IPS-NIHi7 (cell line): ENCODE data around the gene DDX39B.

Source experiments
- DNase-seq: peaks from one replicate; pipeline ENCODE4 v3.0.0; 2012; ENCODE audit warnings: mixed read lengths; ENCODE audit errors: extremely low spot score

Gene DDX39B

DNA sequence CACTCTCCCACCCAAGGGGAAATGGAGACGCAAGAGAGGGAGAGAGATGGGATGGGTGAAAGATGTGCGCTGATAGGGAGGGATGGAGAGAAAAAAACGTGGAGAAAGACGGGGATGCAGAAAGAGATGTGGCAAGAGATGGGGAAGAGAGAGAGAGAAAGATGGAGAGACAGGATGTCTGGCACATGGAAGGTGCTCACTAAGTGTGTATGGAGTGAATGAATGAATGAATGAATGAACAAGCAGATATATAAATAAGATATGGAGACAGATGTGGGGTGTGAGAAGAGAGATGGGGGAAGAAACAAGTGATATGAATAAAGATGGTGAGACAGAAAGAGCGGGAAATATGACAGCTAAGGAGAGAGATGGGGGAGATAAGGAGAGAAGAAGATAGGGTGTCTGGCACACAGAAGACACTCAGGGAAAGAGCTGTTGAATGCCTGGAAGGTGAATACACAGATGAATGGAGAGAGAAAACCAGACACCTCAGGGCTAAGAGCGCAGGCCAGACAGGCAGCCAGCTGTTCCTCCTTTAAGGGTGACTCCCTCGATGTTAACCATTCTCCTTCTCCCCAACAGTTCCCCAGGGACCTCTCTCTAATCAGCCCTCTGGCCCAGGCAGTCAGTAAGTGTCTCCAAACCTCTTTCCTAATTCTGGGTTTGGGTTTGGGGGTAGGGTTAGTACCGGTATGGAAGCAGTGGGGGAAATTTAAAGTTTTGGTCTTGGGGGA is 34.3 kb upstream of the DDX39B start:
- no peak for DNase-seq

DNA sequence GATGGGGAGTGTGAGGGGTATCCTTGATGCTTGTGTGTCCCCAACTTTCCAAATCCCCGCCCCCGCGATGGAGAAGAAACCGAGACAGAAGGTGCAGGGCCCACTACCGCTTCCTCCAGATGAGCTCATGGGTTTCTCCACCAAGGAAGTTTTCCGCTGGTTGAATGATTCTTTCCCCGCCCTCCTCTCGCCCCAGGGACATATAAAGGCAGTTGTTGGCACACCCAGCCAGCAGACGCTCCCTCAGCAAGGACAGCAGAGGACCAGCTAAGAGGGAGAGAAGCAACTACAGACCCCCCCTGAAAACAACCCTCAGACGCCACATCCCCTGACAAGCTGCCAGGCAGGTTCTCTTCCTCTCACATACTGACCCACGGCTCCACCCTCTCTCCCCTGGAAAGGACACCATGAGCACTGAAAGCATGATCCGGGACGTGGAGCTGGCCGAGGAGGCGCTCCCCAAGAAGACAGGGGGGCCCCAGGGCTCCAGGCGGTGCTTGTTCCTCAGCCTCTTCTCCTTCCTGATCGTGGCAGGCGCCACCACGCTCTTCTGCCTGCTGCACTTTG is 33.6 kb upstream of the DDX39B start, which contains the start of gene TNF:
TSS of gene TNF (plus strand) at position 231 of the 567 bp plus-strand sequence. CDS start at position 408, 177 bp downstream.
- no peak for DNase-seq

GRCh38 chr6:31574106-31575061 is 32.6 kb upstream of the DDX39B start:
- DNase-seq: peak; percentile 44

DNA sequence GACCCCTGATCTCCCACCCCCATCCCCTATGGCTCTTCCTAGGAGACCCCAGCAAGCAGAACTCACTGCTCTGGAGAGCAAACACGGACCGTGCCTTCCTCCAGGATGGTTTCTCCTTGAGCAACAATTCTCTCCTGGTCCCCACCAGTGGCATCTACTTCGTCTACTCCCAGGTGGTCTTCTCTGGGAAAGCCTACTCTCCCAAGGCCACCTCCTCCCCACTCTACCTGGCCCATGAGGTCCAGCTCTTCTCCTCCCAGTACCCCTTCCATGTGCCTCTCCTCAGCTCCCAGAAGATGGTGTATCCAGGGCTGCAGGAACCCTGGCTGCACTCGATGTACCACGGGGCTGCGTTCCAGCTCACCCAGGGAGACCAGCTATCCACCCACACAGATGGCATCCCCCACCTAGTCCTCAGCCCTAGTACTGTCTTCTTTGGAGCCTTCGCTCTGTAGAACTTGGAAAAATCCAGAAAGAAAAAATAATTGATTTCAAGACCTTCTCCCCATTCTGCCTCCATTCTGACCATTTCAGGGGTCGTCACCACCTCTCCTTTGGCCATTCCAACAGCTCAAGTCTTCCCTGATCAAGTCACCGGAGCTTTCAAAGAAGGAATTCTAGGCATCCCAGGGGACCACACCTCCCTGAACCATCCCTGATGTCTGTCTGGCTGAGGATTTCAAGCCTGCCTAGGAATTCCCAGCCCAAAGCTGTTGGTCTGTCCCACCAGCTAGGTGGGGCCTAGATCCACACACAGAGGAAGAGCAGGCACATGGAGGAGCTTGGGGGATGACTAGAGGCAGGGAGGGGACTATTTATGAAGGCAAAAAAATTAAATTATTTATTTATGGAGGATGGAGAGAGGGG is 31.7 kb upstream of the DDX39B start:
- no peak for DNase-seq

DNA sequence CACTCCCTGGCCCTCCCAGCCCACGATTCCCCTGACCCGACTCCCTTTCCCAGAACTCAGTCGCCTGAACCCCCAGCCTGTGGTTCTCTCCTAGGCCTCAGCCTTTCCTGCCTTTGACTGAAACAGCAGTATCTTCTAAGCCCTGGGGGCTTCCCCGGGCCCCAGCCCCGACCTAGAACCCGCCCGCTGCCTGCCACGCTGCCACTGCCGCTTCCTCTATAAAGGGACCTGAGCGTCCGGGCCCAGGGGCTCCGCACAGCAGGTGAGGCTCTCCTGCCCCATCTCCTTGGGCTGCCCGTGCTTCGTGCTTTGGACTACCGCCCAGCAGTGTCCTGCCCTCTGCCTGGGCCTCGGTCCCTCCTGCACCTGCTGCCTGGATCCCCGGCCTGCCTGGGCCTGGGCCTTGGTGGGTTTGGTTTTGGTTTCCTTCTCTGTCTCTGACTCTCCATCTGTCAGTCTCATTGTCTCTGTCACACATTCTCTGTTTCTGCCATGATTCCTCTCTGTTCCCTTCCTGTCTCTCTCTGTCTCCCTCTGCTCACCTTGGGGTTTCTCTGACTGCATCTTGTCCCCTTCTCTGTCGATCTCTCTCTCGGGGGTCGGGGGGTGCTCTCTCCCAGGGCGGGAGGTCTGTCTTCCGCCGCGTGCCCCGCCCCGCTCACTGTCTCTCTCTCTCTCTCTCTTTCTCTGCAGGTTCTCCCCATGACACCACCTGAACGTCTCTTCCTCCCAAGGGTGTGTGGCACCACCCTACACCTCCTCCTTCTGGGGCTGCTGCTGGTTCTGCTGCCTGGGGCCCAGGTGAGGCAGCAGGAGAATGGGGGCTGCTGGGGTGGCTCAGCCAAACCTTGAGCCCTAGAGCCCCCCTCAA is 30.5 kb upstream of the DDX39B start, which contains the start of gene LTA:
TSS of gene LTA (plus strand) at position 249 of the 871 bp plus-strand sequence. CDS start at position 703, 454 bp downstream.
- DNase-seq: no peak

DNA sequence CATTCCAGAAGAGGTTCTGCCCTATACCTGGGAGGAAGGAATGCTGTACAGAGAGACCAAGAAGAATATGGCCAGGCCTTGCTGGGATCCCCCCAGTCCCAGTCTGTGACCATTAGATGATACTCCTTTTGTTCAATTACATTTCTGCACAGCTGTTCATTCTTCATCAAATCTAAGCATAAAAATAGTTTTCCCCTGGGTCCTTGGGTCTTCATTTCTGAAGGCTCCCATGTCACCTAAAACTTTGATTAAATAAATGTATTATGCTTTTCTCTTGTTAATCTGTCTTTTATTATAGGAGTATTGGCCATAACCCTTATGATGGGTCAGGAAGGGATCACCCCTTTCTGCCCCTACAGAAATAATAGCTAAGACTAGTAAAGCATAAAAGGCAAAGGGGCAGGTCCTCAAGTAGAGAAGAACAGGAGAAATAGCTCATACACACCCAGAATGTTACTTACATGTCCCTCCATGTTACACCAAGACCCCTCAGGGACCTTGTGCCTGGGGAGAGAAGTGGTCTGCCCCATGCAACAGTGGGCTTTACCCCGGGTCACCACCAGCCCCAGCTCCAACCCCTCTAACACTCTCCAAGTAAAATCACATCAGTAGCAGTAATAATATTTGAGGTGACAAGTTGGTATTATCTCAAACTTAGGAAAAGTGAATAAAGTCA is 28.2 kb upstream of the DDX39B start:
- DNase-seq: no peak

DNA sequence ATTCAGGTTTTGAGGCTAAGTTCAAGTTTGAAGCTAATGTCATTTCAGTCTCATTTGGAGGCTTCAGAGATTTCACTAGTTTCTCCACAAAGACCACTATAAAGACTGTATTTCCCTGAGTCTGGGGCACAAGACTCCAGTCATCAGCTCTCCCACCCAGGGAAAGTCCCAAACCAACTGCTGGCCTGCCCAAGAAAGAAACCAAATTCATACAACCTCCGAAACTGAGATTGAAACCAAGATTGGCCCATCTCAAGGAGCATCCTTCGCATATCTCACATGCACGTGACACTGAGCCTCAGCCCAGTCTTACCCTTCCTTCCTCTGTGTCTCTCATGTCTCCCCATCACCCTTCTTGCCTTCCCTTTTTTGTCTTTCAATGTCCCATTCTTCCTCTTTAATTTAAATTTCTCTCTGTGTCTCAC is 26.7 kb upstream of the DDX39B start:
- DNase-seq: no peak

DNA sequence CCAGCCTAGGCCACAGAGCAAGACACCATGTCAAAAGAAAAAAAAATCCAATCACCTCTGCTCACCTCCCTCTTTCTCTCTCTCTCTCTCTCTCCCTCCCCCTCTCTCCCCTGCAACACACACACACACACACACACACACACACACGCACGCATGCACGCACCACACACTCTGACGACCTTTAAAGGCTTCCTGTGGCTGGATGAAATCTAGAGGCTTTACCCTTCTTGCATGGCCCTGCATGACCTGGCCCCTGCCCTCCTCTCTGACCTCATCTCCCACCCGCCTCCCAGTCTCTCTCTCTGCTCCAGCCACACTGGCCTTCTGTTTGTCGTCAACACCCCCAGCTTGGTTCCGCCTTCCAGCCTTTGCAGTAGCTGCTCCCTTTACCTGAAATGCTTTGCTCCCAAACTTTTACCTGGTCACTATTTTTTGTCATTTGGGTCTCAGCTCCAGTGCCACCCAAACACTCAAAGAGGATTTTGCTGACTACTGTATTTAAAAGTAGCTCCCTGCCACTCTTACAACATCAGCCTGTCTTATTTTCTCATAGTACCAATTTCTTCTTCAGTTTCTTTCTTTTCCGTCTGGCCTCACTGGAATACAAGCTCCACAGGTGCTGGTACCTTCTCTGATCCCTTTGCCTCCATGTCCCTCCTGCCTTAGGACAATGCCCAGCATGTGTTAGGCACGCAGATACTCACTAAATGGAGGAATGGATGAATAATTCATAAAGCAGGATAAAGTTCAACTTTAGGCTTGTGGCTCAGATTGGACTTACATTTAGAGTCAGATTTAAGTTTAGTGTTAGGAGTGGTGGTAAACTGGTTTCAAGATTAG is 25.9 kb upstream of the DDX39B start:
- DNase-seq: no peak

DNA sequence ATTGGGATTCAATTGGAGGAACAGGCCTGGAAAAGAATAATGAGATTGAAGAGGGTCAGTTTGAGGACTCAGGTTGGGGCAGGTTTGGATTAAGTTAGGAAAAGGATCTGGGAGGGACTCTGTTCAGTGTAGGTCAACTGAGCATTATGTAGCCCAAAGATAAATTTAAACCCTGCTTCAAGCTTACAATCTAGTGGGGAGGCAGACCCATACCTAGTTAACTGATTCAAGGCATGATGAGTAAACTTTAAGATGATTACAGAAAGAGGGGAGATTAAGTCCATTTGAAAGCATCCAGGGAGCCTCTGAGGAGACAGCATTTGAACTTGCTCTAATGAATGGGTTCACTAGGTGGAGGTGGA is 18.9 kb upstream of the DDX39B start:
- DNase-seq: no peak

DNA sequence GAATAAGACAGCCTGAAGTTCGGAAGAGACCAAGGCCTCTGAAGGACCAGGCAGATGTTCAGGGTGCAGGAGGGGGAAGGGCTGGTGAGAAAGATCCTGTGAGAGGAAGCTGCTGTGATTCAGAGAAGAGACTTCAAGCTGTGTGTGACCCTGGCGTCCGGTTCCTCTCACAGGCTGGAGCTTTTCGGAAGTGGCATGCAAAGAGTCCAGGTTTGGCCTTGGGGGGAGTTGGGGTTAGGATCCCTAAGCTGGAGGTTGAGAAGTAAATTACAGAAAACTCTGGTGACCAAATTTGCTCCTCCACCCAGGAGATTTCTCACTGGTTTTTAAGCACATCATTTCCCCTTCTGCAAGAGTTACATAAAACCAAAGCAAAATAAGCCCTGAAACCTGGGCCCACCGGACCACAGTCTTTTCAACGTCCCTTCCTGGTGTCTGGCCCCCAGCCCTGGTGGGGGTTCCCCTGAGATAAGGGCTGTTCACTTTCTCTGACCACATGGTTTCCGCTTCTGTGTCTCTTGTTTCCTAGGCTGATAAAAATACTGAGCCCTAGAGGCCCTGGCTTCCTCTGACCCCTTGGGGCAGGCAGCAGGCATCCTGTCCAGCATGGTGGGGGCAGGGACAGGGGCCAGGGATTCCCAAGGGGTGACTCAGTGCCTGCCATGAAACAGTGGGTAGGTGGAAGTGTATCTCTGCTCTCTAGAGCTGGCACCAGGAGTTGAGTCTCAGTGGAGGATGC is 18.3 kb upstream of the DDX39B start:
- no peak for DNase-seq

DNA sequence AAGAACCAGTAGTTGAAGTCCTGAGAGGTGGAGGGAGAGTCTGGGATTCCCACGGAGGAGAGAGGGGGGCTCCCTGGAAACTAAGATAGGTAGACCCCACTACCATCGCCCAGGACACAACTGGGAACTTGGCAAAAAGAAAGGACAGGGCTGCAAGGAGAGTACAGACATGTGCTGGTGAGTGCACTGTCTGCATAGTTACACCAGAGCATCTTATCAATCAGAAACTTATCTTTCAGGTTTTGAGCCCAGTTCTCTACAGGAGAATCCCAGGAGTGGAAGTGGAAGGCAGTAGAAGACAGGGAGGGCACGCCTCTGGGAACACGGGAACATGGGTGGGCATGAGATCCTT is 17.8 kb upstream of the DDX39B start:
- no peak for DNase-seq

DNA sequence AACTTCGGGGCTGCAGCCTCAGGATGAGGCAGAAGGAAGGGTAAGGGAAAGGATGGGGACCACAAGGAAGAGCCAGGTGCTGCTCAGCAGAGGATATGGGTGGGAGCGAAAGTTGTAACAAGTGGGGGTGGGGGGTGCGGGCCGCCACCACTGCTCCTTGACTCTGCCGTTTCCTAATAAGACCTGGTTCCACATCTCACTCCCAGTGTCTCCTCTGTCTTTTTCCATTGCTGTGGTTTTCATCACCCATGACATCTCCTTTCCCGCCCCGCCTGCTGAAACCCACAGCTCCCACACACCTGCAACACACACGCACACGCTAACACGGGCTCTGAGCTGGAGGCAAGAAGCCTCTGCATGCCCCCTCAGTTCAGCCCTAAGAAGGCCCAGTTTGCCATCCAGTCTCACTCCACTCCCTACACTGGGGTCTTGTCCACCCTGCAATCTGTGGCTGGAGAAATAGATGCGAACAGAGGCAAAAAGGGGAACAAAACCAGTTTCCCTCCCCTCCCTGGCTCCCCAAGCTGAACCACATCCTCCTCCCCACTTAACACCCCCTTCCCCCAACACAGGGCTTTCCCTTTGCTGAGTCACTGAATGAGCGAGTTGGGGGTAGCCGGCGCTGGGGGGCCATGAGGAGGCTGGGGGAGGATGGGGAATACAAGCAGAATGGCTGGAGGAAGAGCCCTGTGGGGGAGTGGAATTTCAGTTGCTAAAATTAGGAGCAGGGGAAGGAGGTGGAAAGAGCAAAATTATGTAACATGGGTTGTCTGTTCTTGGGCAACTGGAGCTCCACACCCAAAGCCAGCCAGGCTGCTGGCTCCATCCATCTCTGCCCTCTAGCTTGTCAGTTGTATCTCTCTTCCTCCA is 17.1 kb upstream of the DDX39B start:
- DNase-seq: no peak

- no peak for DNase-seq
Observed at GRCh38 chr6:31558318-31558625, 16.5 kb upstream of the DDX39B start.

DNA sequence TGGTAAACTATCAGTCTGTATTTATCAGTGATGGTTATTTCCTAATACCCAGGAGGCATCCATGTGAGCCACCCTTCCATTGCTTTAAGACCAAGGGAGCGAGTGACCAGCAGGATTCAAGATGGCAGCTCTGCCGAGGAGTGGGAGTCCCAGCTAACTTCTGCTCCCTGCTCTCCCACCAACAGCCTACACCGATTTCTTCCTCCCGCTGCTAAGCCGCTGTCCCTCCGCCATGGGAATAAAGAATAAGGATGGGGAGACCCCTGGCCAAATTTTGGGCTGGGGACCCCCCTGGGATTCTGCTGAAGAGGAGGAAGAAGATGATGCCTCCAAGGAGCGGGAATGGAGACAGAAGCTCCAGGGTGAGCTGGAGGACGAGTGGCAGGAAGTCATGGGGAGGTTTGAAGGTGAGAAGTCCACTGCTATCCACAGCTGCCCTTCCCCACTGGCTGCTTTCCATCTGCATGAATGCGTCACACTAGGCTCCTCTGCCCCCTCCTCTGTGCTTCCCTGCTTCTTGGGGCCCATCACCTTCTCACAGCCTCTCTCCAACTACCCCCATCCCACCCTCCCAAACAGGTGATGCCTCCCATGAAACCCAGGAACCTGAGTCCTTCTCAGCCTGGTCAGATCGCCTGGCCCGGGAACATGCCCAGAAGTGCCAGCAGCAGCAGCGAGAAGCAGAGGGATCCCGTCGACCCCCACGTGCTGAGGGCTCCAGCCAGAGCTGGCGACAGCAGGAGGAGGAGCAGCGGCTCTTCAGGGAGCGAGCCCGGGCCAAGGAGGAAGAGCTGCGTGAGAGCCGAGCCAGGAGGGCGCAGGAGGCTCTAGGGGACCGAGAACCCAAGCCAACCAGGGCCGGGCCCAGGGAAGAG is 15.9 kb upstream of the DDX39B start:
- DNase-seq: no peak

GRCh38 chr6:31556307-31556706 is 14.5 kb upstream of the DDX39B start:
- no peak for DNase-seq

DNA sequence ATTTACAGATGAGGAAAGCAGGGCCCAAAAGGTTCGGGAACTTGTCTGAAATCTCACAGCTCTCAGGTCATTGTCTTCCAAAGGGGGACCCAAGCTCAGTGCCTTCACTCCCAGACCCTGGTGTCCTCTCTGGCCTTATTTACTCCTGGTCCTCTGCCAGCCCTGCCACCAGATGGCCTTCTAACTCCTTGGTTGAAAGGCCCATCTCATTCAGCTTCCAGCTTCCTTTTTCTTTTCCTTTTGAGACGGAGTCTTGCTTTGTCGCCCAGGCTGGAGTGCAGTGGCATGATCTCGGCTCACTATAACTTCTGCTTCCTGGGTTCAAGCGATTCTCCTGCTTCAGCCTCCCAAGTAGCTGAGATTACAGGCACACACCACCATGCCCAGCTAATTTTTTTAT is 9.6 kb upstream of the DDX39B start:
- DNase-seq: peak; percentile 73

DNA sequence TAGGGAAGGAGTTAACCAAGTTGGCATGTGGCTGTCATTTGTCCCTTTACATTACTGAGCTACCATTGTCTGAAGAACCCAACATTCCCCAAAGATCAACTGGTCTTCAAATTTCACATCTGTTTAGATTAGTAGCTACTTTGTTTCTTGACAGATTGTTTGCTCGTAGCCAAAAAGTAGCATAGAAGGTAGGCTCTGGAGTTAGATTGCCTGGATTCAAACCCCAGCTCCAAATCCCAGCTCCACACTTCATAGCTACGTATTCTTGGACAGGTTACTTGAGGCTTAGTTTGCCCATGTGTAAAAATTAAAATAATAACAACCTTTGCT is 6.7 kb upstream of the DDX39B start:
- no peak for DNase-seq
